Transverse colon (tissue), 4 donors: ENCODE data around the gene CCDC88C.

Experiments used
- EP300 ChIP-seq: sonication (generic); formaldehyde crosslinking; IDR thresholded peaks from one replicate; pipeline ENCODE4 v1.6.1; 2017; ENCODE audit warnings: antibody characterized with exemption, low read depth
- POLR2A ChIP-seq: fragments of 450-650 bp; IDR thresholded peaks from one replicate; pipeline ENCODE4 v1.6.1; 2016; ENCODE audit warnings: antibody characterized with exemption, mild to moderate bottlenecking, moderate library complexity
- POLR2AphosphoS5 ChIP-seq, 3 donors: sonication (generic); formaldehyde crosslinking; IDR thresholded peaks; one replicate each; pipeline ENCODE4 v1.6.1; 2016; ENCODE audit warnings: antibody characterized with exemption in 3 of 3
- TF ChIP-seq, protein P1 (sequence below), 5 experiments: fragments of 200-600 bp in 3 of 5; fragments of 450-650 bp in 2 of 5; sonication (generic) in 3 of 5; IDR thresholded peaks; 1 replicate in 2 of 5; 2 replicates in 3 of 5; pipeline ENCODE4 v1.5.1; 2016 to 2017; ENCODE audit warnings: antibody characterized with exemption in 5 of 5, inconsistent platforms in 3 of 5, mild to moderate bottlenecking in 2 of 5, moderate library complexity in 1 of 5

DNA sequence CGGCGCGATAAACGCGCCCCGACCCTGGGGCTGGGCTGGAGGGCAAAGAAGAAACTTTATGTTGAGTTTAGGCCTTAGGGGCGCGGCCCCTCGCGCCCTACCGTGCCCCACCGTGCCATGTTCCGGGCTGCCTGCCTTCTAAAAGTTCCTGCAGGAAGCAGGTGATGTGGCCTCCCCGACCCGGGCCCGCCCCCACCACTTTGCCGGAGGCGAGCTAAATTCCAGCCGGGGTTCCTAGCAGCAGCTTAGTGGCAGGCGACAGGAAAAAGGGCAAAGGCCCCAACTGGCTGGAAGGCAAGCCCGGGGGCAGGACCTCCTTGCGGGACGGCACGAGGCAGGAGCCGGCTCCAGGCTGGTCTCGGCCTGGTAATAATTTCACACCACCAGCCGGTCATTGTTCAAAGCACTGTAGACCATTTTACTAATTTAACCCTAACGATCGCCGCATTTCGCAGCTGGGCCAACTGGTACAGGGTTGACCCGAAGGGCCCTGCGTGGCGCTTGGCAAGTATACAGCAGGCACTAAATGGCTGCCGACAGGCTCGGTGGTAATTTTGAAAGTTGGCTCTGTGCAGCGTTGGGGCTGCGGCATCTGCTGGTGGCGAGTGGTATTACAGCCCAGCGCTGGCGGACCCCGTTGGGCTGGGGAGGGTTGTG is 895 bp upstream of the CCDC88C start:
- TF ChIP-seq, protein P1, sequence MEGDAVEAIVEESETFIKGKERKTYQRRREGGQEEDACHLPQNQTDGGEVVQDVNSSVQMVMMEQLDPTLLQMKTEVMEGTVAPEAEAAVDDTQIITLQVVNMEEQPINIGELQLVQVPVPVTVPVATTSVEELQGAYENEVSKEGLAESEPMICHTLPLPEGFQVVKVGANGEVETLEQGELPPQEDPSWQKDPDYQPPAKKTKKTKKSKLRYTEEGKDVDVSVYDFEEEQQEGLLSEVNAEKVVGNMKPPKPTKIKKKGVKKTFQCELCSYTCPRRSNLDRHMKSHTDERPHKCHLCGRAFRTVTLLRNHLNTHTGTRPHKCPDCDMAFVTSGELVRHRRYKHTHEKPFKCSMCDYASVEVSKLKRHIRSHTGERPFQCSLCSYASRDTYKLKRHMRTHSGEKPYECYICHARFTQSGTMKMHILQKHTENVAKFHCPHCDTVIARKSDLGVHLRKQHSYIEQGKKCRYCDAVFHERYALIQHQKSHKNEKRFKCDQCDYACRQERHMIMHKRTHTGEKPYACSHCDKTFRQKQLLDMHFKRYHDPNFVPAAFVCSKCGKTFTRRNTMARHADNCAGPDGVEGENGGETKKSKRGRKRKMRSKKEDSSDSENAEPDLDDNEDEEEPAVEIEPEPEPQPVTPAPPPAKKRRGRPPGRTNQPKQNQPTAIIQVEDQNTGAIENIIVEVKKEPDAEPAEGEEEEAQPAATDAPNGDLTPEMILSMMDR (IDR thresholded peaks at IDR 0.05) = peak; percentile 98 to 100 (median 99)
- no peak for TF ChIP-seq POLR2A
- no peak for TF ChIP-seq POLR2AphosphoS5 (IDR thresholded peaks at IDR 0.05)
- no peak for TF ChIP-seq EP300
